ENCODE measurements around the gene FLVCR1. TPM values are rescaled to one million over a fixed set of nuclear protein-coding genes. Genes with fewer than 3 reads are reported as not detected.
A peak's percentile ranks its signal among the peaks of the same experiment; 100 is the strongest.

The FLVCR1 gene
- total RNA-seq, 1 donor from 2014 or later = 18.4 TPM

DNA sequence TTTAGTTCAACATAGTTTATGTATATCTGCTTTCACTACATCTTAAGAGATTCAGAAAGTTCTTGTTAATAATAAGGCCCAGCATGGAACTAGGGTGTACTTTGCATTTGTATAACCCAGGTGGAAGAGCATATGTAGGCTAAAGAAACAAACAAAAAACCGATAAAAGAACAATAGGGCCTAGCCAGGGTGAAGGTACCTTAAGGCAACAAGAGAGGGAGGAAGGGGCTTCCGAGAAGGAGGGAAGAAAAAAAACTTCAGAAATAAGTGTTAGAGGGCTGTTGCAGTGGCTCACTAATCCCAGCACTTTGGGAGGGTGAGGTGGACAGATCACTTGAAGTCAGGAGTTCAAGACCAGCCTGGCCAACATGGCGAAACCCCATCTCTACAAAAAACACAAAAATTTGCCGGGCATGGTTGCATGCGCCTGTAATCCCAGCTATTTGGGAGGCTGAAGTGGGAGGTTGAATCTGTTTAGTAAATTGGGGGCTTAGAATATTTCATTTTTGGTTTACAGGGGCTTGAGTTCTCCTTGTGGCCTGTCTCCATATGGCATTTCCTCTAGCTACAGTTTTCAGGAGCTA lies 5.9 kb upstream of the FLVCR1 start:
- Mint-ChIP-seq H3K27ac (ENCODE audit: unreplicated experiment) (no peak overlapping the region), H3K4me3 (ENCODE audit: unreplicated experiment) (no peak overlapping the region), H3K27me3 (ENCODE audit: unreplicated experiment) (no peaks in the 10 kb centered on the region), H3K9me3 (ENCODE audit: unreplicated experiment) (no peaks in the 10 kb centered on the region), H3K36me3 (ENCODE audit: low read depth, unreplicated experiment) (no peaks in the 10 kb centered on the region), H3K4me1 (ENCODE audit: unreplicated experiment) (no peaks in the 10 kb centered on the region)
- DNase-seq (ENCODE audit: low spot score) = no peak
- TF ChIP-seq, protein P1, sequence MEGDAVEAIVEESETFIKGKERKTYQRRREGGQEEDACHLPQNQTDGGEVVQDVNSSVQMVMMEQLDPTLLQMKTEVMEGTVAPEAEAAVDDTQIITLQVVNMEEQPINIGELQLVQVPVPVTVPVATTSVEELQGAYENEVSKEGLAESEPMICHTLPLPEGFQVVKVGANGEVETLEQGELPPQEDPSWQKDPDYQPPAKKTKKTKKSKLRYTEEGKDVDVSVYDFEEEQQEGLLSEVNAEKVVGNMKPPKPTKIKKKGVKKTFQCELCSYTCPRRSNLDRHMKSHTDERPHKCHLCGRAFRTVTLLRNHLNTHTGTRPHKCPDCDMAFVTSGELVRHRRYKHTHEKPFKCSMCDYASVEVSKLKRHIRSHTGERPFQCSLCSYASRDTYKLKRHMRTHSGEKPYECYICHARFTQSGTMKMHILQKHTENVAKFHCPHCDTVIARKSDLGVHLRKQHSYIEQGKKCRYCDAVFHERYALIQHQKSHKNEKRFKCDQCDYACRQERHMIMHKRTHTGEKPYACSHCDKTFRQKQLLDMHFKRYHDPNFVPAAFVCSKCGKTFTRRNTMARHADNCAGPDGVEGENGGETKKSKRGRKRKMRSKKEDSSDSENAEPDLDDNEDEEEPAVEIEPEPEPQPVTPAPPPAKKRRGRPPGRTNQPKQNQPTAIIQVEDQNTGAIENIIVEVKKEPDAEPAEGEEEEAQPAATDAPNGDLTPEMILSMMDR (IDR thresholded peaks at IDR 0.05; ENCODE audit: unreplicated experiment) = no peak

DNA sequence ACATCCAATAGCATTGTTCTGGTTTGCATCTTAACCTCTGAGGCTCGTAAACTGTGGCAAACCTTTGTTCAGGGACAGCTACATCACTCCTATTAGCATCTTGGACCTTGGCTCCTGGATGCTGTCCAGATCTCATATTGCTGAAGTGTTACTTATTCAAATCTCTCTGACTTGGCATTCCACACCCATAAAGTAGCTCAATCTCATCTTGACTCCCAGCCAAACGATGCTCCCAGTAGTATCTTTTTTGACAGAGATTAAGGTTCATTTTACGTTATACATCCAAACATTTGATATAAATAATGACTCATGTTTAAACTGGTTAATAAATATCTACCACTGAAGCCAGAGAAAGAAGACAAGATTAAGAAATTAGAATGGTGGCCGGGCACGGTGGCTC lies 4.4 kb upstream of the FLVCR1 start:
- Mint-ChIP-seq H3K9me3 (ENCODE audit: unreplicated experiment) (no peaks in the 10 kb centered on the region), H3K36me3 (ENCODE audit: low read depth, unreplicated experiment) (no peaks in the 10 kb centered on the region), H3K4me3 (ENCODE audit: unreplicated experiment) (no peak overlapping the region), H3K27ac (ENCODE audit: unreplicated experiment) (no peak overlapping the region), H3K27me3 (ENCODE audit: unreplicated experiment) (no peaks in the 10 kb centered on the region), H3K4me1 (ENCODE audit: unreplicated experiment) (peaks cover 2% of the 10 kb centered on the region)
- TF ChIP-seq, protein P1 (IDR thresholded peaks at IDR 0.05; ENCODE audit: unreplicated experiment) = no peak
- DNase-seq (ENCODE audit: low spot score) = no peak

DNA sequence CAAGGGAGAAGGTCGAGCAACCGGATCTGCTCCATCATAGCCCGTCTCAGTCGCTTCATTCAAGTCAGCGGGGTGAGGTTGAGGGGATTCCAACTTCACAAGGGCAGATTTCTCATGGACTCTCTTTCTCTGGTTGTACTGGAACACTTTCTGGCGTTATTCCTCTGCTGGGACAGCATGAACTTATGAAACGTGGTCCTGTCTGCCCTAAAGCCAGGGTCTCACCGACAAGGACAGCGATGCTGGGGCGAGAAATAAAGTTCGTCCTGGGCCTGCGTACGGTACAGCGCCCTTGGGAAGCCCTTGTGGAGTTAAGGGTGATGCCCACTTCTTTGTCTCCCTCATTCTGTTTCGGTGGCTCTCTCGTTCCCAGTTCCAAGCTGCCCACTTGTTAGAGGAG lies 1.3 kb upstream of the FLVCR1 start:
- peaks cover 4% of the 10 kb centered on the region for H3K36me3 Mint-ChIP-seq (ENCODE audit: low read depth, unreplicated experiment)
- H3K27ac Mint-ChIP-seq (ENCODE audit: unreplicated experiment) = no peak overlapping the region
- no peaks in the 10 kb centered on the region for H3K9me3 Mint-ChIP-seq (ENCODE audit: unreplicated experiment)
- no peaks in the 10 kb centered on the region for H3K27me3 Mint-ChIP-seq (ENCODE audit: unreplicated experiment)
- H3K4me3 Mint-ChIP-seq (ENCODE audit: unreplicated experiment) = peak overlapping the region; percentile 80
- no peak for DNase-seq (ENCODE audit: low spot score)
- H3K4me1 Mint-ChIP-seq (ENCODE audit: unreplicated experiment) = peaks cover 9% of the 10 kb centered on the region
- TF ChIP-seq, protein P1 (IDR thresholded peaks at IDR 0.05; ENCODE audit: unreplicated experiment) = no peak

DNA sequence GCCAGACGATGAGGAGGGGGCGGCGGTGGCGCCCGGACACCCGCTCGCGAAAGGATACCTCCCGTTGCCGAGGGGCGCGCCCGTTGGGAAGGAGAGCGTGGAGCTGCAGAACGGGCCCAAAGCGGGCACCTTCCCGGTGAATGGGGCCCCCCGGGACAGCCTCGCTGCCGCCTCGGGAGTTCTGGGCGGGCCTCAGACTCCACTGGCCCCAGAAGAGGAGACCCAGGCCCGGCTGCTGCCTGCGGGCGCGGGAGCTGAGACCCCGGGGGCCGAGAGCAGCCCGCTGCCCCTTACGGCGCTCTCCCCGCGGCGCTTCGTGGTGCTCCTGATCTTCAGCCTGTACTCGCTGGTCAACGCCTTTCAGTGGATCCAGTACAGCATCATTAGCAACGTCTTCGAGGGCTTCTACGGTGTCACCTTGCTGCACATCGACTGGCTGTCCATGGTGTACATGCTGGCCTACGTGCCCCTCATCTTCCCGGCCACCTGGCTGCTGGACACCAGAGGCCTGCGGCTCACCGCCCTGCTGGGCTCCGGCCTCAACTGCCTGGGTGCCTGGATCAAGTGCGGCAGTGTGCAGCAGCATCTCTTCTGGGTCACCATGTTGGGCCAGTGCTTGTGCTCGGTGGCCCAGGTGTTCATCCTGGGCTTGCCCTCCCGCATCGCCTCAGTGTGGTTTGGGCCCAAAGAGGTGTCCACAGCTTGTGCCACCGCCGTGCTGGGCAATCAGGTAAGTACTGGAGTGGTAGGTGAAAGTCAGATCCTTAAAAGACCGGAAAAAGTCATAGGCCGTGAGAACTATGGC lies 588 bp downstream of the FLVCR1 start:
- TF ChIP-seq, protein P1 (IDR thresholded peaks at IDR 0.05; ENCODE audit: unreplicated experiment) = no peak
- Mint-ChIP-seq H3K4me3 (ENCODE audit: unreplicated experiment) (no peak overlapping the region), H3K4me1 (ENCODE audit: unreplicated experiment) (peaks cover 9% of the 10 kb centered on the region), H3K27me3 (ENCODE audit: unreplicated experiment) (no peaks in the 10 kb centered on the region), H3K36me3 (ENCODE audit: low read depth, unreplicated experiment) (peaks cover 4% of the 10 kb centered on the region), H3K9me3 (ENCODE audit: unreplicated experiment) (no peaks in the 10 kb centered on the region), H3K27ac (ENCODE audit: unreplicated experiment) (peak overlapping the region; percentile 91)
- no peak for DNase-seq (ENCODE audit: low spot score)
